ENCODE results near the gene CDCP2. TPM values are rescaled to one million over a fixed set of nuclear protein-coding genes. Genes with fewer than 3 reads are reported as not detected.

Gene CDCP2
- total and polyA plus RNA-seq, 2 experiments from 2014 or later, result not detected

GRCh38 chr1:54091666-54092065 is 61.1 kb downstream of the CDCP2 start:
- no peaks in the 10 kb centered on the region for H3K9me2 ChIP-seq (replicated peaks; ENCODE audit: insufficient read depth)
- H3K9me3 ChIP-seq (ENCODE audit: low read depth), result no peaks in the 10 kb centered on the region
- H3K36me3 ChIP-seq (replicated peaks; ENCODE audit: insufficient read depth, low read depth), result no peaks in the 10 kb centered on the region
- no peak for DNase-seq (ENCODE audit: low spot score)
- H3K4me3 ChIP-seq, result no peak overlapping the region
- TF ChIP-seq, protein P1, sequence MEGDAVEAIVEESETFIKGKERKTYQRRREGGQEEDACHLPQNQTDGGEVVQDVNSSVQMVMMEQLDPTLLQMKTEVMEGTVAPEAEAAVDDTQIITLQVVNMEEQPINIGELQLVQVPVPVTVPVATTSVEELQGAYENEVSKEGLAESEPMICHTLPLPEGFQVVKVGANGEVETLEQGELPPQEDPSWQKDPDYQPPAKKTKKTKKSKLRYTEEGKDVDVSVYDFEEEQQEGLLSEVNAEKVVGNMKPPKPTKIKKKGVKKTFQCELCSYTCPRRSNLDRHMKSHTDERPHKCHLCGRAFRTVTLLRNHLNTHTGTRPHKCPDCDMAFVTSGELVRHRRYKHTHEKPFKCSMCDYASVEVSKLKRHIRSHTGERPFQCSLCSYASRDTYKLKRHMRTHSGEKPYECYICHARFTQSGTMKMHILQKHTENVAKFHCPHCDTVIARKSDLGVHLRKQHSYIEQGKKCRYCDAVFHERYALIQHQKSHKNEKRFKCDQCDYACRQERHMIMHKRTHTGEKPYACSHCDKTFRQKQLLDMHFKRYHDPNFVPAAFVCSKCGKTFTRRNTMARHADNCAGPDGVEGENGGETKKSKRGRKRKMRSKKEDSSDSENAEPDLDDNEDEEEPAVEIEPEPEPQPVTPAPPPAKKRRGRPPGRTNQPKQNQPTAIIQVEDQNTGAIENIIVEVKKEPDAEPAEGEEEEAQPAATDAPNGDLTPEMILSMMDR (IDR thresholded peaks at IDR 0.05; ENCODE audit: poor library complexity), result no peak
- TF ChIP-seq EZH2phosphoT487 (IDR thresholded peaks at IDR 0.05; ENCODE audit: low read depth, severe bottlenecking, unreplicated experiment), result no peak
- TF ChIP-seq EZH2 (IDR thresholded peaks at IDR 0.05; ENCODE audit: borderline replicate concordance), result no peak
- H3K27ac ChIP-seq, result no peak overlapping the region
- H3K4me1 ChIP-seq (ENCODE audit: insufficient read depth), result no peaks in the 10 kb centered on the region
- no peak overlapping the region for H2AFZ ChIP-seq
- 95% methylated on average over 3 of the region's 3 CpGs for WGBS (ENCODE audit: low lambda C conversion rate, missing lambda C conversion rate)
- H3K4me2 ChIP-seq, result no peak overlapping the region
- H4K20me1 ChIP-seq (ENCODE audit: insufficient read depth, poor library complexity, severe bottlenecking), result no peaks in the 10 kb centered on the region
- no peaks in the 10 kb centered on the region for H3K79me2 ChIP-seq
- no peaks in the 10 kb centered on the region for H3K27me3 ChIP-seq

DNA sequence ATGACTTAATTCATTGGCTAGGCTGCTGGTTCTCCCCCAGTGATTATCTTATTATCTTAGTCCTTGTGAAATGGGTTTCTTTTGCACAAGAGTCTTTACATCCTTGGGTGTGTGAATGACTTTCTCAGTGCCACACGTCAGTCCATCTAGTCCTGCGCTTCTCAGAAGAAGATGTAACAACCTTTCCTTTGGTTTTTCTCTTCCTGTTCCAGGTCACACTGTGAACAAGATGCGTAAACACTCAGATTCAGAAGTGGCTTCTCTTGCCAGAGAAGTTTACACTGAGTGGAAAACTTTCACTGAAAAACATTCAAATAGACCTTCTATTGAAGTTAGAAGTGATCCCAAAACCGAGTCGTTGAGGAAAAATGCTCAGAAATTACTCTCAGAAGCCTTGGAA is 64.4 kb downstream of the CDCP2 start:
- TF ChIP-seq EZH2phosphoT487 (IDR thresholded peaks at IDR 0.05; ENCODE audit: low read depth, severe bottlenecking, unreplicated experiment) (no peak), EZH2 (IDR thresholded peaks at IDR 0.05; ENCODE audit: borderline replicate concordance) (no peak)
- TF ChIP-seq, protein P1 (IDR thresholded peaks at IDR 0.05; ENCODE audit: poor library complexity), result no peak
- H3K9me2 ChIP-seq (replicated peaks; ENCODE audit: insufficient read depth), result no peaks in the 10 kb centered on the region

DNA sequence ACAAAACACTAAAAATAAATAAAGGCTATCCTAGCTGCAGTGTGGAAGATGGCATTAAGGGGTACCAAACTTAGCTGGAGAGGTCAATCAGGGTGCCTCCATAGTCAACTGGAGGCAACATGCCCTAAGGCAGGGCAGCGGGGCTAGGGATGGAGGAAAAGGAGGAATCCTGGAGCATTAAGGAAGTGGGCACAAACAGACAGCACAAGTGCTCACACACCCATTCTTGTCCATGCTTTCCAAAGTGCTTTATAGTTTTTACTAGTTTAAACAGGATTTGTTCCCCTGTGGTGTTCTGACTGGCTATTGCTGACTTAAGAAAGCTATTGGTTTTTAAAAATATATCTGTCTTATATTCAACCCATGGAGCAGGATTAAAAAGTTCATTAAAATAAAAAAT is 66.0 kb downstream of the CDCP2 start:
- Histone ChIP-seq H3K4me1 (ENCODE audit: insufficient read depth) (no peaks in the 10 kb centered on the region), H3K27ac (no peak overlapping the region), H3K4me3 (no peak overlapping the region), H3K27me3 (no peaks in the 10 kb centered on the region), H3K9me2 (replicated peaks; ENCODE audit: insufficient read depth) (no peaks in the 10 kb centered on the region), H4K20me1 (ENCODE audit: insufficient read depth, poor library complexity, severe bottlenecking) (no peaks in the 10 kb centered on the region), H3K36me3 (replicated peaks; ENCODE audit: insufficient read depth, low read depth) (no peaks in the 10 kb centered on the region), H2AFZ (no peak overlapping the region), H3K79me2 (no peaks in the 10 kb centered on the region), H3K9me3 (ENCODE audit: low read depth) (no peaks in the 10 kb centered on the region), H3K4me2 (no peak overlapping the region)
- 73% methylated on average over 1 of the region's 1 CpG for WGBS (ENCODE audit: low lambda C conversion rate, missing lambda C conversion rate)
- TF ChIP-seq EZH2 (IDR thresholded peaks at IDR 0.05; ENCODE audit: borderline replicate concordance), result no peak
- no peak for TF ChIP-seq EZH2phosphoT487 (IDR thresholded peaks at IDR 0.05; ENCODE audit: low read depth, severe bottlenecking, unreplicated experiment)
- TF ChIP-seq, protein P1 (IDR thresholded peaks at IDR 0.05; ENCODE audit: poor library complexity), result no peak
- no peak for DNase-seq (ENCODE audit: low spot score)

More for the DNA sequence above, 64.4 kb downstream of the CDCP2 start:
- Histone ChIP-seq H4K20me1 (ENCODE audit: insufficient read depth, poor library complexity, severe bottlenecking) (no peaks in the 10 kb centered on the region), H3K27ac (no peak overlapping the region), H2AFZ (no peak overlapping the region), H3K4me3 (no peak overlapping the region), H3K9me3 (ENCODE audit: low read depth) (no peaks in the 10 kb centered on the region), H3K4me2 (no peak overlapping the region), H3K4me1 (ENCODE audit: insufficient read depth) (no peaks in the 10 kb centered on the region), H3K36me3 (replicated peaks; ENCODE audit: insufficient read depth, low read depth) (no peaks in the 10 kb centered on the region), H3K27me3 (no peaks in the 10 kb centered on the region), H3K79me2 (no peaks in the 10 kb centered on the region)
- no peak for DNase-seq (ENCODE audit: low spot score)
- WGBS (ENCODE audit: low lambda C conversion rate, missing lambda C conversion rate), result 93% methylated on average over 5 of the region's 5 CpGs

- H4K20me1 ChIP-seq (ENCODE audit: insufficient read depth, poor library complexity, severe bottlenecking), result no peaks in the 10 kb centered on the region
- no peak overlapping the region for H2AFZ ChIP-seq
- no peak overlapping the region for H3K27ac ChIP-seq
- no peaks in the 10 kb centered on the region for H3K36me3 ChIP-seq (replicated peaks; ENCODE audit: insufficient read depth, low read depth)
- no peak for DNase-seq (ENCODE audit: low spot score)
- TF ChIP-seq EZH2phosphoT487 (IDR thresholded peaks at IDR 0.05; ENCODE audit: low read depth, severe bottlenecking, unreplicated experiment), result no peak
- H3K4me2 ChIP-seq, result no peak overlapping the region
- no peaks in the 10 kb centered on the region for H3K4me1 ChIP-seq (ENCODE audit: insufficient read depth)
- no peak overlapping the region for H3K4me3 ChIP-seq
- no peaks in the 10 kb centered on the region for H3K79me2 ChIP-seq
- no peaks in the 10 kb centered on the region for H3K27me3 ChIP-seq
- whole genome bisulfite sequencing (ENCODE audit: low lambda C conversion rate, missing lambda C conversion rate), result 95% methylated on average over 2 of the region's 2 CpGs
- H3K9me3 ChIP-seq (ENCODE audit: low read depth), result no peaks in the 10 kb centered on the region
- no peaks in the 10 kb centered on the region for H3K9me2 ChIP-seq (replicated peaks; ENCODE audit: insufficient read depth)
These were observed 68.0 kb downstream of the CDCP2 start for GRCh38 chr1:54084794-54085193.

Small RNA genes within 50 kb of the gene (small RNA-seq; reads per million reads assigned to genes)
- gene AL353898.1 (not detected), gene AL353898.2 (not detected)

Other genes starting within 250 kb of the CDCP2 start
- 27.4 and 28.0 TPM in 2 replicates for gene IFT25, start 207.3 kb downstream of the CDCP2 start, total RNA-seq
- 69.0 and 69.2 TPM in 2 replicates for gene IFT25, start 207.3 kb downstream of the CDCP2 start, polyA plus RNA-seq
- gene LRRC42, start 206.7 kb downstream of the CDCP2 start, total RNA-seq, result 56.6 and 64.4 TPM in 2 replicates
- gene LRRC42, start 206.7 kb downstream of the CDCP2 start, polyA plus RNA-seq, result 58.2 and 62.7 TPM in 2 replicates
- 0.28 and 1.7 TPM in 2 replicates for gene LDLRAD1, start 134.8 kb downstream of the CDCP2 start, total RNA-seq
- 0.13 and 0.82 TPM in 2 replicates for gene LDLRAD1, start 134.8 kb downstream of the CDCP2 start, polyA plus RNA-seq
- gene TMEM59, start 99.8 kb downstream of the CDCP2 start, total RNA-seq, result 708 and 714 TPM in 2 replicates
- gene TMEM59, start 99.8 kb downstream of the CDCP2 start, polyA plus RNA-seq, result 1,181 and 1,185 TPM in 2 replicates
- gene TCEANC2, start 99.4 kb downstream of the CDCP2 start, total RNA-seq, result 2.5 and 3.0 TPM in 2 replicates
- gene TCEANC2, start 99.4 kb downstream of the CDCP2 start, polyA plus RNA-seq, result 3.2 and 3.4 TPM in 2 replicates
- 3.4 and 7.5 TPM in 2 replicates for gene CYB5RL, start 47.0 kb upstream of the CDCP2 start, total RNA-seq
- gene CYB5RL, start 47.0 kb upstream of the CDCP2 start, polyA plus RNA-seq, result 3.1 and 4.5 TPM in 2 replicates
- 60.9 and 77.4 TPM in 2 replicates for gene MRPL37, start 47.2 kb upstream of the CDCP2 start, total RNA-seq
- 81.8 and 91.6 TPM in 2 replicates for gene MRPL37, start 47.2 kb upstream of the CDCP2 start, polyA plus RNA-seq

Data from hepatocyte (in vitro differentiated cells).